Activated CD4-positive, CD25-positive, alpha-beta regulatory T cell treated with anti-CD3 and anti-CD28 coated beads, Interleukin-2, amount 50 U/mL, for 72 hours (primary cell): Measurements from ENCODE around the gene NARS2.

Source experiments
- DNase-seq: peaks from one replicate; pipeline ENCODE4 v3.0.0; 2021

Gene NARS2

DNA sequence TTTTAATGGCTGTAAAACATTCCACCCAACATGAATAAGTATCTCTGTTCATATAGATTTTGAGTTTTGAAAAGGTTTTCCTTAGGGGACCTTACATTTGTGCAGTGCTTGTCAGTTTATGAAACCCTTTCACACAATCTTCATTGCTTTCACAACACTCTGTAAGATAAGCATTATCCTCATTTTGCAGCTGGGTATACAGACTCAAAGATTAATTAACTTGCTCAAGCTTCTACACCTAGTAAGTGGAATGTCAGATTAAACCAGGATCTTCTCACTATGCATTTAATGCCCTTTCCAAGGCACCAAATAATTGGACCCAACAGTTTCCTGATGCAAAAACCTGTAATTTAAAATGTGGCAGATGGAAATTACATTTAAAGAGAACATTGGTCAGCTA lies 145.5 kb downstream of the NARS2 start:
- no peak for DNase-seq

GRCh38 chr11:78428773-78429172 lies 145.9 kb downstream of the NARS2 start:
- DNase-seq, result no peak

GRCh38 chr11:78428266-78428636 lies 146.4 kb downstream of the NARS2 start:
- DNase-seq, result no peak

GRCh38 chr11:78427615-78428265 lies 146.9 kb downstream of the NARS2 start:
- no peak for DNase-seq

DNA sequence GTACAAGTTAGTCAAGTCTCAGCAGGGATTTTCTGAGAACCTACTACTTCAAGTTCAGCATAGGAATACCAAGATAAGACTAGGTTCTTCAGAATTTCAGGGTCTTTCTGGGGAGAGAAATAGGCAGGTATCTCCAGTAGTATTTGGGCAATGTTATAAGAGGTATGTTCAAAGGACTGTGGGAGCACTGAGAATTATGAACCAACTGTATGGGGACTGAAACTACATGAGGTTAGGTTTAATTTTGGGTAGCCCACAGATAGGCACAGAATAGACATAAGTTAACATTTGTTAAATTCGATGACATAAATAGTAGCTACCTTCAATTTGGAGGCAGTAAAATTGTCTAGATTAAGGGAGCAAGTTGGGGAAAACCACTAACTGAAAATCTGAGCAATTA lies 147.8 kb downstream of the NARS2 start:
- no peak for DNase-seq

DNA sequence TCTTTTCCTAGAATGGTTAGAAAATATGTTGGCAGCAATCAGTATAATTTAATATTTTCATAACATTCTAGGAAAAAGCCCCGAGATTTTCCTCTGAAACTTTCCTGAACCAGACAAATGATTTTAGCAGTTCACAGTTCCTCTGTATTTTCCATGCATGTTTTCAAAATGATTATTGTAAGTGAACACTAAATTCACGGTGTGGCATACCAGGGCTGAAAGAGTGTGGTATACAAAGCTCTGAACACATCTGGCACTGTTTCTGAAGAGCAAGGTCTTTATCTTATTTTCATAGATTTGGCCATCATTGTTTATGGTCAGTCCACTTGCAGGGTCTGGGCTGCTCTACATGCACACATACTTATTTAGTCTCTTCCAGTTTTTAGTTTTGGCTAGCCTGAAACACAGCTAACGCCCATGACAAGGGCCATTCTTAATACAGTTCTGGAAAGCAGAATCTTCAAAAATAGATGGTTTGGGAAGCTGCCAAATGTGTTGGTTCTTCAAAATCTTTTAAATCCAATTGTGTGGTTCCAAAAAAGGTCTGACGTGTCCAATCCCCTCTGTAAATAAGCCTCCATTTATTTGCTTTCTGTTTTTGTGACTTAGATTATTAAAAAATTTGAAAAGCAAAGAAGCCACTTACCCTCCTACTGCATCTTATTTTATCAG lies 149.1 kb downstream of the NARS2 start:
- DNase-seq, result no peak

GRCh38 chr11:78424334-78425270 lies 150.1 kb downstream of the NARS2 start:
- DNase-seq, result no peak

DNA sequence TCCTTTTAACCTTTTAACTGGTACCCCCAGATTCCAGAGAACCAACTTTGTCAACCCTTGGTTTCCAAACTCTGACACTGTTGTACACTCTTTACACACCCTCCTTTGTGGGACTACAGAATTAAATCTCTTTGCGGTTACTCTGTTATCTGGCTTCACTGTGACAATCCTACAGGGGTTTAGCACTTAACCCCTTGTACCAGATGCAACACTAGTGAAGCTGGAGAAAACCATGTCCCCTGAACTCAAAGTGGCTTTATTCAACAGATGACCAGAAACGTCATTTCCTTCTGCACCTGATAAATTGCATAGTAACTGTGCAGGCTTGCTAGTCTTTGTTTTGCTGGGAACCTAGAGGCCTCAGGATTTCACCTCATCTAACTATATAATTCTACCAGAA lies 151.4 kb downstream of the NARS2 start:
- DNase-seq, result no peak

- peak; percentile 36 for DNase-seq
Observed at GRCh38 chr11:78420796-78421209, 153.9 kb downstream of the NARS2 start.

- DNase-seq, result peak; percentile 42
Observed at GRCh38 chr11:78420255-78420764, 154.4 kb downstream of the NARS2 start.

DNA sequence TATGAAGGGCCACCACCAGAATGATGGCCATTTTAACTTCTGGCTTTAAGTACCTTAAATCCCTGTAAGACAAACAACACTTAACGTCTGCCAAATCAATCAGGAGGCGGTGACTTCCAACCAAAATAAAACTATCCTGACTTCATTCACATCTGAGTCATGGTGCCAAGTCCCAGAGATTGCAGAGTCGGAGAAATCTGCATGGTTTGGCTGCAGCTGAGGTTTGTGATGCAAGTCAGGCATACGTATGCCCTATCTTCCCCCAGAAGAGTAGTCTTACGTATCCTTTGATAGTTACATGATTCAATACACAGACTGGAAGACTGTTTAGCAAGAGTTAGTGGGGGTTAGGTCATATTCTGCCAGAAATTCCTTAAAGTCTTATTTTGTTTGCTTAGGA lies 155.3 kb downstream of the NARS2 start:
- DNase-seq, result no peak

- DNase-seq, result no peak
Observed at GRCh38 chr11:78418584-78419211, 156.0 kb downstream of the NARS2 start.

- DNase-seq, result peak; percentile 72
Observed at GRCh38 chr11:78417888-78418583, 156.6 kb downstream of the NARS2 start.

DNA sequence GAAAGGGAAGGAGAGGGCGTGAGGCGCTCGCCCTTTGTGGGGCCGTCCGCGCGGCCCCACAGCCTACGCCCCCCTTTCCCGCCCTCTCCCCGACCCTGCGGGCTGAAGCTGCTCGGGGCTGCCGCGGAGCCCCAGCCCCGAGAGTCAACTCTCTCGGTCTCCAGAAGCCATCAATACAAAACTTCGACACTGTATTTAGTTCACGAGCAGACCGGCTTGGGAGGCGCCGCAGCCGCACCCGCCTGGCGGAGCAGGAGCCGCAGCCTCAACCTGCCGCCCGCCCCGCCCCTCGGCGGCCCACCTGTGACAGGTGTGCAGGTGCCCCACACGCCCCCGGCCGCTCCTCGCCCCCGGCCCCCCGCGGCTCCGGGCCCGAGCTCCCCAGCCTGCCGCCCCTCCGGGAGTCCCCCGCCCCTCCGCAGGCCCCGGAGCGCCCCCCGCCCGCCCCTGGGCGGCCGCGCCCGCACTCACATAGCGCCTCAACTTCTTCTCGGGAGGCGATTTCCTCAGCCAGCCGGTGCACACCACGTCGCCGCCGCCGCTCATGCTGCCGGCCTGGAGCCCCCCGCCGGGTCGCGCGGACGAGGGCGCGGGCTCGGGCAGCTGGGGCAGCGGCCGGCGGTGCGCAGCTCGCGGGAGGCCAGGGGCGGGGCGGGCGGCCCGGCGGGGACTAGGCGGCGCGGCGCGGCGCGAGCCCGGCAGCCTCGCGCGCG lies 157.3 kb downstream of the NARS2 start, which contains the start of gene GAB2:
Gene GAB2, minus strand, starts transcription at position 646 of the 713 bp plus-strand sequence. Its CDS starts 100 bp downstream, at position 546.
- DNase-seq, result no peak

DNA sequence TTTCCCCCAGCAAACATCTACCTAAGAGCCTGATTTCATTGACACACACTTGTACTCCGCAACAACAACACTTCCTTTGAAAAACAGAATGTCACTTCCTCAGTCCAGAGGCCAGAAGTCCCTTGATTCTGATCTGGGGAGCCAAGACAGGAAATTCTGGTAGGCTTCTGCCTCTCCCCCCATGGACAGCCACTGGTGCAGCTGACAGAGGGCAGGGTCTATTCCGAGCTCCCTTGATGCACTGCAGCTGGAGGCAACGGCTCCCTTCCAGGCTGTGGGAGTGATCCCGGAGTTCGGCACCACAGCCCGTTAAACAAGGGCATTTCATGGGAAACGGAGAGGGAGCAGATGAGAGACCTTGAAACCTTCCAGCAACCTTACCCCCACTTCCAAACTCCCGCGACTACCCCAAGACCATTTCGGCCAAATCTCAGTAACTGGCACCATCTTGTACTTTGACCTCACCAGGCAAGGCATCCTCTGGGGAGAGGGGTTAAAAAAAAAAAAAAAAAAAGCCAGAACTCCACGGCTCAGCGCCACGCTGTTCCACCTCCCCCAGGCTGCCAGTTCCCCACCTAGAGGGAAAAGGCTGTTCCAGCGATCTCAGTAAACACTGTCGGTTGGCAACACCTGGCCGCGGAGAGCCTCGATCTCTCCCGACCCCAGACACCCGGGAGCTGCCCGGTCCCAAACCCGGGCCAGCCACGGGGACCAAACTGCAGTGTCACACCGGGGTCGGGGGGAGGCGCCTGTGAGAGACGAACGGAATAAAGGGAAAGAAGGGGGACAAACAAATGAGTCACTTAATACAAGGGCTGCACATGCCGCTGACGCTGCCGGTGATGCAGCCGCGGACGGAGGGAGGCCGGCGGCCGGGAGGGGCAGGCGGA lies 158.1 kb downstream of the NARS2 start:
- peak; percentile 68 for DNase-seq

DNA sequence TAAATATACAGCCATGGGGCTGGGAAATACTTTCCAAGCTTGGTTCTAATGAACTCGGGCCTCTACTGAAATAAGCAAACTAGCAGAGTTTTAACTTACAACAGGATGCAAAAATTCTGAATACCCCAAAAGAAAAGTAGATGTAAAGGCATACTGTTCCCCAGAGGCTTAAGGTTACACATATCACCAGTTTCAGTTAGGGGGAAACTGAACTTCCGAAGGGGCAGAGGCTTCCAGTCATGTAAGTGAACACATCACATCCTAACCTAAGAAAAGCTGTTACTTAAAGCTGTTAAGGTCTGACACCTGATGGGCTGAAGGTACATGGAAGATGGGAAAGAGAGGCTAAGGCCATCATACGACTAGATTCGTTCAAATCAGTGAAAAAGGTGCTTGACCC lies 159.3 kb downstream of the NARS2 start:
- DNase-seq, result no peak

DNA sequence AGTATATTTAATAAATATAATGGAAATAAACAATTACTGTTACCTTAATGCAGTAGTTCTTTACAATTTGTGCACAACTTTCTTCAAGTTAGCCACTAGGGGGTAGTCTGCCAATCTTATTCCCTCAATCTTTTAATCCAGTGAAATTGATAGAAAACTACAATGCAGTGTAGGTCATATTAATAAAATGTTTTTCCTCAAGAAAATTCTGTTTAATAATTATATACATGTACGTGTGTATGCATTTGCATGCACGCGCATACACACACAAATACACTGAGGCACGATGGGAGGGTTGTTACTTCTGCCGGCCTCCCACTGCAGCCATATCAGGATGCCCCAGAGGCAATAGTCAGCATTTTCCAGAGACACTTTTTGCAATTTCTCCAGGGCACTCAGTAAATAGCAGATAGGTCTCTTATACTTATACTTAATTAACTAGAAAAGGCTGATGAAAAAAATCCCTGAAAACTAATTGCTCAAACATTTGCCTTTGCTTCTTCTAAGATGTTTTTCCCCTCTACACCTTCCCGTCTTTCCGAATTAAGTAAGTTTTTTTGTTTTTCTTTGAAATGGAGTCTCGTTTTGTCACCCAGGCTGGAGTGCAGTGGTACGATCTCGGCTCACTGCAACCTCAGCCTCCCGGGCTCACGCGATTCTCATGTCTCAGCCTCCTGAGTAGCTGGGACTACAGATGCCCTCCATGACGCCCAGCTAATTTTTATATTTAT lies 160.2 kb downstream of the NARS2 start:
- DNase-seq, result no peak

GRCh38 chr11:78408619-78409018 lies 166.0 kb downstream of the NARS2 start:
- DNase-seq, result no peak

DNA sequence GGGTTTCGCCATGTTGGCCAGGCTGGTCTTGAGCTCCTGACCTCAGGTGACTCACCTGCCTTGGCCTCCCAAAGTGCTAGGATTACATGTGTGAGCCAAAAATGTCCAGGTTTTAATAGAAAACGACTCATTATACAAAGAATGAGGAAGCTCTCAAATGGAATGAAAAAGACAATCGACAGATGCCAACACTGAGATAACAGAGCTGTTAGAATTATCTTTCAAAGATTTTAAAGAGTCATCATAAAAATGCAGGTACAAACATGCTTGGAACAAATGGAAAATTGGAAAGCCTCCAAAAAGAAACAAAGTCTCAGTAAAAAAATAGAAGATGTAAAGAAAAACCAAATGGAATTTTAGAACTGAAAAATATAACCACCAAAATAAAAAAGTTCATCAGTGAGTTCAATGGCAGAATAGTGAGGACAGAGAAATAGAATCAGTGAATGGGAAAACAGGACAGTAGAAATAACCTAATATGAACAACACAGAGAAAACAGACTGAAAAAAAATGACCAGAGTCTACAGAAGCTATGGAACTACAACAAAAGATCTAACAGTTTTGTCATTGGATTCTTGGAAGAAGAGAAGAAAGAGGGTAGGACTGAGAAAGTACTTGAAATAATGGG lies 168.0 kb downstream of the NARS2 start:
- no peak for DNase-seq
